ENCODE results near the gene CDH22.

Gene CDH22

DNA sequence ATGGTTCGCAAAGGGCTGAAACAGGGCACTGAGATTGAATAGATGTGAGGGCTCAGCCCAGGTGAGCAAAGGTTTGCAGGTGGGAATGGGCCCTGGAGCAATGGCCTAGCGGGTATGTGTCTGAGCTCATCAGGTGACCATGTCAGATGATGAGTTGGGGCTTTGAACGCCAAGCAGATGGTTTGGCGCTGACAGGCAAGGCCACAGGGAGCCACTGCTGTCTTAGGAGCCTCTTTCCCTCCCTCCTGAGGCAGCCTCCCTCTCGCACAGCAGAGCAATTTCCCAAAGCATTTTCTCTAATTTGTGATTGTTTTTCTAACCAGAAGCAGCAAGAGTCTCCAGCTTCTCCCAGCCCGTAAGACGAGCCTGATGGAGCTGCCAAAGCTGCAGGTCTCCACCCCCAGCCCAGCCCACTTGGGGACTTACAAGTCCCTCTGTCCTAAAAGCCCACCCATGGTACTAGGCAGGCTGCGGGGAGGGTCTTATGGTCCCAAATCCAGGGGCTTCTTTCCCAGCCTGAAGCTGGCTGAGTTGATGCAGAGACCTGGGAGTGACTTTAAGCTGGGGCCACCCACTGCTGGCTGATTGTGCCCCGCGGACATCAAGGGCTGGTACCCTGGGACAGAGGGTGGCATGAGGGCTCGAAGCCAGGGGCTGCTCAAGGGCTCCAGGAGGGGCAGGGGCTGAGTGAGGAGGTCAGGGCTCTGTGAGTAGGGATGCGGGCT lies 11.6 kb downstream of the CDH22 start:
- no peak for DNase-seq

- no peak for DNase-seq
Observed at GRCh38 chr20:46293084-46293483, 15.2 kb downstream of the CDH22 start.

- no peak for DNase-seq
Observed at GRCh38 chr20:46291401-46291800, 16.9 kb downstream of the CDH22 start.

- DNase-seq: no peak
Observed at GRCh38 chr20:46289432-46289831, 18.9 kb downstream of the CDH22 start.

DNA sequence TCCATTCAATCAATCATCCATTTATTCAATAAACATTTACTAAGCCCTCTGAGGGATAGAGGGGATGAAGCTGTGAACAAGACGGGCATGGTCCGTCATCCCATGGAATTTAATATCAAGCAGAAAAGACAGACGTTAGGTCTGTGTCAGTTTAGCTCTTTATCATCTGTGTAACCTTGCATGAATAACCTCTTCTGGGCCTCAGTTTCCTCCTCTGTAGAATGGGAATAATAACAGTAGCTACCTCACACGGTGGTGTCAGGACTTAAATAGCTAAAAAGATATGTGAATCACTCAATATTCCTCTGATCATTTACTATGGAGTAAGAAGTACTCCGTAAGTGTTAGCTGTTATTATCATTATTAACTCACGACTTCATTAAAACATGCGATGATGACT lies 21.3 kb downstream of the CDH22 start:
- no peak for DNase-seq

GRCh38 chr20:46286382-46286781 lies 21.9 kb downstream of the CDH22 start:
- DNase-seq: no peak

- DNase-seq: no peak
Observed at GRCh38 chr20:46285740-46286139, 22.6 kb downstream of the CDH22 start.

GRCh38 chr20:46285072-46285471 lies 23.2 kb downstream of the CDH22 start:
- DNase-seq: no peak

- no peak for DNase-seq
Observed at GRCh38 chr20:46284040-46284427, 24.3 kb downstream of the CDH22 start.

- DNase-seq: no peak
Observed at GRCh38 chr20:46283426-46284039, 24.8 kb downstream of the CDH22 start.

GRCh38 chr20:46282669-46283068 lies 25.6 kb downstream of the CDH22 start:
- DNase-seq: no peak

- no peak for DNase-seq
Observed at GRCh38 chr20:46279103-46279502, 29.2 kb downstream of the CDH22 start.

- DNase-seq: no peak
Observed at GRCh38 chr20:46277602-46278001, 30.7 kb downstream of the CDH22 start.

DNA sequence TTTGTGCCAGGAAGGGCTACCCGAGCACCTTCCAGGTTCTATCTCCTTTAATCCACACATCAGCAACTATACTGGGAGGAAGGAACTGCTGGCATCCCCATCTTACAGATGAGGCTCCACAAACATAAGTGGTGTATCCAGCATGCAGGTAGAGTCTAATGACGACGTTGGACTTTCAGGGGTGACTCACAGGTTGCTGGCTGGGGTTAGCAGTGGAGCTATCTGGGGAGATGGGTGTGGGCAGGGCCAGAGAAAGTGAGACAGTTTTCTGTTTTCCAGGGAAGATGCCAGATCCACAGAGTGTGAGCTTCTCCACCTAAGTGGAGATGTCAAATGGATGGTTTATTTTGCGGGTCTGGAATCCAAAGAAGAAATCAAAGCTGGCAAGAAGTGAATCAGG lies 31.8 kb downstream of the CDH22 start:
- DNase-seq: no peak

DNA sequence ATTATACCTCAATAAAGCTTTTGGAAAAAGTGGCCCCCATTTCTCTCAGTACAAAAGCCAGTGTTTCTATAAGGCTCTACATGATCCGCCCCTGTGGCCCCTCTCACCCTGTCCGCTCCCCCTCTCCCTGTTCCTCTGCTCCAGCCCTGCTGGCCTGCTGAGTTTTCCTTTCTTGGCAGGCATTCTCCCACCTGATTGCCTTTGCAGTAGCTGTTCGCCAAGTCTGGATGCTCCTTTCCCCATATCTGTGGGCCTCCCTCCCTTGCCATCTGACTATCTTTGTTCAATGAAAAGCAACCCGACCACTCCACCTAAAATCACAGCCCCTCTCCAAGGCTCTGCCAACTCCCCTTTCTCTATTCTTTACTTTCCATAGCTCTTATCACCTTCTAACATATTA lies 33.2 kb downstream of the CDH22 start:
- no peak for DNase-seq

DNA sequence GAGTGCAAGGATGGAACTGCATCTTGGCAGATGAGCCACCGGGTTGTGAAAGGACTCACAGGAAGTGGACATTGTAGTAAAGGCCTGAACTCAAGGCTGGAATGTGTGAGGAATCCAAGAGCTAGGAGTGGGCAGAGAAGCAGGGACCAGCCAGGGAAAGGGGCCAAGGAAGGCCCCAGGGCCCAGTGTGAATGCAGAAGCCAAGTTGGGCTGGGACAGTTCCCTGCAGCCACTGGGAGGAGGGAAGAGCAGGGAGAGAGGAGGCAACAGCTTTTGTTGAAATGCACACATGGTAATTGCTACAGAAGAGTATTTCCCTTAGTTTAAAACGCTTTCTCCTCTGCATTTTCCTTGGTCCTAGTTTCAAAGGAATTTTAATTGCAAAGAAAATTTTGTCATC lies 34.6 kb downstream of the CDH22 start:
- no peak for DNase-seq

DNA sequence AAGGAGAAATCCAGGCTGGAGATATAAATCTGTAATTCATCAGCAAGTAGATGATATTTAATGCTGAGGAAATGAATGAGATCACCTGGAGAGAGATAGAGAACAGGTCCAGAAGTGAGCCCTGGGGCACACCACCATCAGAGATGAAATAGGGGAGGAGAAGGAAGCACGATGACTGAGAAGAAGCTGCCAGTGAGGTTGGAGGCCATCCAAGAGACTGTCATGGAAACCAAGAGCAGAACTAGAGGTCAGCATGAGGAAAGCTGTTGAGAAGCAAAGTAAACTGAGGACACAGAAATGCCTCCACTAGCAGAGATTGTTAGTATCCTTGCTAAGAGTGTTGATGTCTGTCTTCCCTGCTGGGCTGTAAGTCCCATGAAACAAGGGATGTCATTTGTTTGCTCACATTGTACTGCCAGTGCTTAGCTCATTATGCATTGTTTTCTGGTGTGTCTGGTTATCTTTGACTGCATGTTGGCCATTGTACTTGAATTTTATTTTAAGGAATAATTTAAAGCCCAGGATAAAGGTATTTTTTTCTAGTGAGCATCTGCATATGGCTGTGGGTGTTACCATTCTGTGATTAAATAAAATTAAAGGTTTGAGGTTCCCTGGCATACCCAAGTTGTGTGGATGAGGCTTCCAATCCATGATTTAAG lies 35.8 kb downstream of the CDH22 start:
- no peak for DNase-seq

DNA sequence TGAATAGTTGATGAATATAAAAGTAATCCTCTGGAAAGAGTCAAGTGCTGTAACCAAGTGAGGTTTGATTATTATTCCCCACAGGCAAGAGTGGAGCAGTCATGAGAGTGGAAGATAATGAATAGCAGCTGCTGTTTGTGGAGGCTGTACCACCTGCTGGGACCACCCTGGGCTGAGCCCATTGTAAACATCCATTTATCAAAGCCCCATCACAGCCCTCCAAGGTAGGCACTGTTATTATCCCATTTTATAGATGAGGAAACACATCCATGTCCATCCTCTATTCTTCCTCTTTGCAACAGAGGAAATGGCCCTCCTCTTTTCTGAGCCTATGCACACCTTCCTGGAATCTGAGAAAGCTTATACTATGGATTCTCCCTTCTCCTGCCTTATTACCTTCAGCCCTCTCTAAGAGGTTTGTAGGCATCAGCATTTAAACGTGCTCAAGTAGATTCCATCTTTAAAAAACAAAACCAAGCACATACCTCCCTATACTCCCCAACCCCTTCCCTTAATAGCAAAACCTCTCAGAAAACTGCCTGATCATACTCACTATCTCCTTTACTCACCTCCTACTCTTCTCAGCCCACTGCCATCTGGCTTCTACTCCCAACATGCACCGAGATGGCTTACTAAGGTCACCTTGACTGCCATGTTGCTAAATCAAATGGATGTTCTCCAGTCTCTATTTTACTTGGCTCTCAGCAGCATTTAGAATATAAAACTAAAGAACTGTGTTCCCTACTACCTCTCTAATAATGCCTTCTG lies 37.1 kb downstream of the CDH22 start:
- no peak for DNase-seq

- DNase-seq: no peak
Observed at GRCh38 chr20:46269372-46269771, 38.9 kb downstream of the CDH22 start.

DNA sequence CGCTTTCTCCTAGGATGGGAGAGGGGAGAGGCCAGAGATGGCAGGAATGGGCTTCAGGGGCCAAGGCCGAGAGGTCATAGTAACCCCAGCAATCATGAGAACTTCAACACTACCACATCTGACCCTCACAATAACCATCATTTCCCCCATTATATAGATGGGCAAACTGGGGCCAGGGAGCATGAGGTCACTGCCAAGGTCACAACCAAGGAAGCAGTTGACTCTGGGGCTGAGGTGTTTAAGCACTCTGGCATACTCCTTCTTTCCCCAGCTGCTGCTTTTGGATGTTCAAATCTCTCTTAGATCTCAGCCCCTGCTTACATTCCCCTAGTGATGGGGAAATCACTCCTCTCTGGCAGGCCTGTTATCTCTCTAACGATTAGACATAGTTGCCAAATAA lies 39.6 kb downstream of the CDH22 start:
- DNase-seq: no peak

GRCh38 chr20:46268131-46268614 lies 40.1 kb downstream of the CDH22 start:
- DNase-seq: no peak

DNA sequence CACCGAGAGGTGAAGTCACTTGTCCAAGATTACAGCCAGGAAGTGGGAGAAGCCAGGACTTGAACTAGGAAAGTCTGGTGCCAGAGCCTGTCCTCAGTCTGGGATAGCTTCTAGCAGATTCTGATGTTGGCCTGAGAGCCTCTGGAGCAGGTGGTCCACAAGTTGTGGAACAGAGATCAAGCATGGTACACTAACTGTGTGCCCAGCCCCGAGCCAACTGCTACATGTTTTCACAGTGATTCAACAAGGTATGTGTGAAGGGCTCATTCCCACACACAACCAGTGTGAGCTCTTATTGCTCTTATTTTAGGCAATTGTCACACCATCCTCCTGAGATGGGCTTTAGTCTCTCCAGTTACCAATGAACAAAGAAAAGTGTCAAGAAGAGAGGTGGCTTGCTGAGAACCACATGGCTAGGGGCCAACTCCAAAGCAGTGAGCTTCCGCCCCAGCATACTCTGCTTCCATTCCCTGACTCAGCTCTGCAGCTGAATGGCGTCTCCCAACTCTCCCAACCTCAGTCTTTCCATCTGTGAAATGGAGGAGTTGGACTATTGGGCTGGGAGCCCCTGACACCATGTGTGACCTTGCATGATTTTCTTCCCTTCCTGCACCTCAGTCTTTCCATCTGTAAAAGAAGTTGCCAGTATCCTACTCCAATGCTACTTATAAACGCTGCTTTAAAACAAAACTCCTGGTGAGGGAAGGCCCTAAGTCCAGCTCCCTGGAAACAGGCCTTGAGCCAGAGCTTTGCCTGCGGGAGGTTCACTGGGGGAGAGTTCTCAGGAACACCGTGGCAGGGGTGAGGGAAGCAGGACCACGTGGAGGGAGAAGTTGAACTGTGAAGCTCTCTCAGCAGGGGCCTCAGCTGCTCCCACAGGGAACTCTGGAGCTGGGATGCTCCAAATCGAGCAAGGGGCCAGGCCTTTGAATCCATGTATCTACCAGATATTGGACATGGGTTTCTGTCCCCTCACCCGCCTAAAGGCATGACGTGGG lies 40.9 kb downstream of the CDH22 start:
- no peak for DNase-seq

Data from activated effector memory CD4-positive, alpha-beta T cell treated with anti-CD3 and anti-CD28 coated beads, Interleukin-2, amount 50 U/mL, for 16 hours (primary cell).